Measurements from ENCODE around the gene EID2B.

Gene EID2B

DNA sequence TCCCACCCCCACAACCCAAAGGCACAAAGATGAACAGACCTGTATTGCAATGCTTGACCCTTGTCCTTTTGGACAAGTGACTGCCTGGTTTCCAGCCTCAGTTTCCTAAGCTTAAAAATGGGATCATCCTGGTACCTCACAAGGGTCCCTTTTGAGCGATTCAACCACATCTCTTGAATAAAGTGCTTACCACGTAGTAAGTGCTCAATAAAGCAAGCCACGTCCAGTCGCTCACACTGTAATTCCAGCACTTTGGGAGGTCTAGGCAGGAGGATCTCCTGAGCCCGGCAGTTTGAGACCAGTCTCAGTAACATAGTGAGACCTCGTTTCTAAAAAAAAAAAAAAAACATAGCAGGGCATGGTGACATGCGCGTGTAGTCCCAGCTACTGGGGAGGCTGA is 32.7 kb downstream of the EID2B start:
- no peak for DNase-seq (ENCODE audit: low read depth, low spot score)

DNA sequence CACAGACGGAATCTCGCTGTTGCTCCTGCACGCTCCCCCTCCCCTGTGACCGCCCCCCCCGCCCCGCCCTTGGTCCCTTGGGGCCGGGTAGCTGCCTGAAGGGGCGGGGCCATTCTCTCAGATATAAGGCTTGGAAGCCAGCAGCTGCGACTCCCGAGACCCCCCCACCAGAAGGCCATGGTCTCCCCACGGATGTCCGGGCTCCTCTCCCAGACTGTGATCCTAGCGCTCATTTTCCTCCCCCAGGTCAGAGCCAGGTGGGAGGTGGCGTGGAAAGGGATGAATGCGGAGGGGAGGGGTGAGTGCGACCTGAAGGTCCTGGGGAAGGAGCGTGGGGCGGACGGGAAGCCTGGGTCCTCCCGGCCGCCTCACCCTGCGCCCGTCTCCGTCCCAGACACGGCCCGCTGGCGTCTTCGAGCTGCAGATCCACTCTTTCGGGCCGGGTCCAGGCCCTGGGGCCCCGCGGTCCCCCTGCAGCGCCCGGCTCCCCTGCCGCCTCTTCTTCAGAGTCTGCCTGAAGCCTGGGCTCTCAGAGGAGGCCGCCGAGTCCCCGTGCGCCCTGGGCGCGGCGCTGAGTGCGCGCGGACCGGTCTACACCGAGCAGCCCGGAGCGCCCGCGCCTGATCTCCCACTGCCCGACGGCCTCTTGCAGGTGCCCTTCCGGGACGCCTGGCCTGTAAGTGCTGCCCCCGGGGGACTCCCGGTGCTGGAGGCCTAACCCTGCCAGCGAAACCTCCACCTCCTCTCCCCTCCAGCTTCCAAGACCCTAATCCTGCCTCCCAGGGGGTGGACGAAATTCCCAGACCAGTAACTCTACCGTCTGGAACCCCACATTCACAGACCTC is 33.6 kb downstream of the EID2B start, which contains the start of gene DLL3:
DLL3 (plus strand) TSS at position 150 of the 845 bp plus-strand sequence; CDS start at position 178, 28 bp downstream.
- no peak for DNase-seq (ENCODE audit: low read depth, low spot score)

DNA sequence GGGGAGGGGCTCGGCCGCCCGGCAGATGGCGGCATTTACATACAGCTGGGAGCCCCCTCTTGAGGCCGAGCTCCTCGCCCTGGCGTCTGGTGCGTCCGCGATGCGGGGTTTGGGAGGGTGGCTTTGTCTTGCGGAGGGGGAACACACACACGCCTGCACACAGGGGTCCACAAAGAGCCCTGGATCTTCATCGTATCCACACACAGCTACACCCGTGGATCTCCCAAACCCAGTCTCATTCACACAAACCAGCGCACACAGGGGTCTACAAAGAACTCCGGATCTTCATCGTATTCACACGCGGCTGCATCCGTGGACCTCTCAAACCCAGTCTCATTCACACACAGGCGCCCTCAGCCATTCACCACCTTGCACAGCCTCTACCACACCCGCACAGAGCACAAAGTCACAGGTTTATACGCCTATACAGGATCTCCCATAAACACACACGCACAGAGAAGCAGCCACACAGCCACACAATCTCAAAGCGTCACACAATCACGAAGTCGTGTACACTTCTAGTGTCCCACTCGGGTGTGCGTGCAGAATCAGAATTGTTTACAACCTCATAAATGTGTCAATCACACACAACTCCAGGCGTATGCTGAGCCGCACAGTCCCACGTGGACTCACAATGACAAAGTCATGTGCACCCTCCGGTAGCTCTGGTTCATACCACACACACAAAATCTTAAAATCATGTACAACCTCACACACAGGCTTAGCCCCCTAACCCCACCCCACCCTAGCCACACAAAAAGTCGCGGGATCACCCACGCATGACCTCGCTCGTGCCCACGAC is 34.5 kb downstream of the EID2B start:
- no peak for DNase-seq (ENCODE audit: low read depth, low spot score)

DNA sequence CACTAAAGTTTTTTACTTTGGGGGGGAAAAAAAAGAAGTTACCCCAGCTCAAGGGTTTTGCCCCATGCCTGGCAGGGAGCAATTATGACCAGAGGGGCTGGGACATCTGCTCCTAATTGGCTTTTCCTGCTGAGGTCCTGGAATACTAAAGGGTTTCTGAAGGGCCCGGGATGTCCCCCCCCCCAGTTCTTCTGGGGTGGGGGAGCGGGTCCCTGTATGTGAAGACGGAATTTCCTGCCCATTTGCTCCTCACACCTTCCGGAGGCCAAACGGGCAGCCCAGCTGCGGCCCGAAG is 35.0 kb downstream of the EID2B start:
- DNase-seq (ENCODE audit: low read depth, low spot score): no peak

DNA sequence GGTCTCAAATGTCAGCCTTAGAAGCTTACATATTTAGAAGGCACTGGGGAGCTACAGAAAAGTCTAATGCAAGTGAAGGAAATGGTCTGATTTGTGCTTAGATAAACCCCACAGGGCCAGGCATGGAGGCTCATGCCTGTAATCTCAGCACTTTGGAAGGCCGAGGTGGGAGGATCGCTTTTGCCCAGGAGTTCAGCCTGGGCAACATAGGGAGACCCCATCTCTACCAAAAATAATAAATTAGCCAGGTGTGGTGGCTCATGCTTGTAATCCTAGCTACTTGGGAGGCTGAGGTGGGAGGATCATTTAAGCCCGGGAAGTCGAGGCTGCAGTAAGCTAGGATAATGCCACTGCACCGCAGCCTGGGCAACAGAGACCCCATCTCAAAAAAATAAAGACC is 36.6 kb downstream of the EID2B start:
- no peak for DNase-seq (ENCODE audit: low read depth, low spot score)

DNA sequence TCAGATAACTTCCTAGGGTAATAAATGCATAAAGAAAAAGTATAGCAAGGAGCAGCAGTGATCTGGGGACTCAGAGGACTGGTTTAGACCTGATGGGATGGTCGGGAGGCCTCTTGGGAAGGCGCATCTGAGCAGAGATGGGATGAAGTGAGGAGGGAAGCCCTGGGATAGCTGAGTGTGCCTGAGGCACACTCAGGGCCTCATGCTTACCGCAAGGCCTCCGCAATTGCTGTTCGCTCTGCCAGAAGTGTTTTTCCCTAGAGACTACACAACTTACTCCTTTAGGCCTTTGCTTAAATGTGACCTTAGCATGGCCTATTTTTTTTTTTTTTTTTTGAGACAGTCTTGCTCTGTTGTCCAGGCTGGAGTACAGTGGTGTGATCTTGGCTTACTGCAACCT is 38.0 kb downstream of the EID2B start:
- no peak for DNase-seq (ENCODE audit: low read depth, low spot score)

DNA sequence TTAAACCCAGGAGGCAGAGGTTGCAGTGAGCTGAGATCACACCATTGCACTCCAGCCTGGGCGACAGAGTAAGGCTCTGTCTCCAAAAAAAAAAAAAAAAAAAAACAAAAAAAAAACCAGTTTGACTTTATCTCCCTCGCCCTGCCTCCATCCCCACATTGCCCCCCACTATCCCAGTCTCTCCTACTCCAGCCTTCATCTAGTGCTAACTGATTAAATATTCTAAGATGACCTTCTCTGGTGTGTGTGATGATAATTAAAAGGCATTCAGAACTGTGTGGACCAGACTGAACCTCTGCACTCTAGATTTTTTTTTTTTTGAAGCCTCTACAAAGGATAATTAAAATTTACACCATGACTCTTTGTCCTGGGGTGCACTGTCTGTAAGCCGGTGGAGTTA is 39.9 kb downstream of the EID2B start:
- DNase-seq (ENCODE audit: low read depth, low spot score): no peak

DNA sequence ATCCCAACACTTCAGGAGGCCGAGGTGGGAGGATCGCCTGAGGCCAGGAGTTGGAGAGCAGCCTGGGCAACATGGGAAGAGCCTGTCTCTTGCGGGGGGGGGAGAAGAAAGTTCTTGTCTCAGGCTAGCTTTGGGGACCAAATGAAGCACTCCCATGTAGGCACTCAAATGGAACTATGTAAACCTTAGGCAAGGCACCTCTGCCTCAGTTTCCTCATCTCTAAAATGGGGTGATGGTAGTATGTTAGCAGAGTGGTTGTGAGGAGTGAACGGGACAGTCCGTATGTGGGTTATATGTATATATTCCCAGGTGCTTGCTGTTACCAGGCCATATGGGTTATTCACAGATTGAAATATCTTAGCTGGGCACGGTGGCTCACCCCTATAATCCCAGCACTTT is 40.4 kb downstream of the EID2B start:
- DNase-seq (ENCODE audit: low read depth, low spot score): no peak

DNA sequence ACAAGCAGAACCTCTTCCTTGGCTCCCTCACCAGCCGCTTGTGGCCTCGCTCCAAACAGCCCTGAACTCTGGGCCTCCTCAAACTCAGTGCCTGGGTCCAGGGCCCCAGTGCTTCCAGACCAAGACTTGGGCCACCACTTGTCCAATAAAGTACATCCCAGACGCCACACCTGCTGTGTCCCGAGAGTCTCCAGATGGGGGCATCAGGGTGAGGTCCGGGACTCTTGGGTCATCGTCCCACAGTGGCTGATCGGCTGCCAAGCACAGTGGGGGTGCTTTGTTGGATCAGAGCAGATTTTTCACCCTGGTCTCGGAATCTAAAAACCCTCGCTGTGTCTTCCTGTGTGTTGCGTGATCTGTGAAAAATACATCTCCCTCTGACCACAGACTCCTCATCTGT is 42.9 kb downstream of the EID2B start:
- DNase-seq (ENCODE audit: low read depth, low spot score): no peak

DNA sequence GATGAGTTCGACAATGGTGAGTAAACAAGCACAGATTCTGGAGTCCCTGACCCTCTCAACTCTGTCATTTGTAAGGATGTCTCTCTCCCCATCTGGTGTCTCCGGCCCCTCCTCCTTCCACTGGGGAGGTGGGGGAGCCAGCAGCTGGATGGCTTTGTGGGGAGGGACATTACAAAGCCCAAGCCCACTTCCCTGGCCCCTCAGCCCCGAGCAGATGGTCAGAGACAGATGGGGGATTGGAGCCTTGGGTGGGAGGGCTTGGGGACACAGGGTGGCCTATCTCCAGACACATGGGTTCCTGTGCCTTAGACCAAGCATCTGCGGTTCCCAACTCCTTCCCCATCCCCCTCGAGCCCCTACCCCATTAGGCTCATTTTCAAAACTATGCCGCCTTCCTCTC is 49.5 kb downstream of the EID2B start:
- DNase-seq (ENCODE audit: low read depth, low spot score): no peak

DNA sequence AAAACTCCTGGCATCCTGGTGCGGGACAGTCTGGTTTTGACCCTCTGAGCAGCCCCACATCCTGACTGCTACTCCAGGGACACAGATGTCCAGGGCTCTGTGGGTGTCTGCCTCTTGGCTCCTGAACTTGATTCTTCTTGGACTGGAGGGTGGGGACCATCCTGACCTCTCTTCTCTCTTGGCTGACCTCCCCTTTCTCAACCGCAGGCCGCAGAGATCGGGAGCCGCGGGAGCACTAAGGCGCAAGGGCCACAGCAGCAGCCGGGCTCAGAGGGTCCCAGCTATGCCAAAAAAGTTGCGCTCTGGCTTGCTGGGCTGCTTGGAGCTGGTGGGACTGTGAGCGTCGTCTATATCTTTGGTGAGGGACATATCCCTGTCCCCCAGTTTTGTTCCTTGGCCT is 51.0 kb downstream of the EID2B start:
- DNase-seq (ENCODE audit: low read depth, low spot score): no peak

DNA sequence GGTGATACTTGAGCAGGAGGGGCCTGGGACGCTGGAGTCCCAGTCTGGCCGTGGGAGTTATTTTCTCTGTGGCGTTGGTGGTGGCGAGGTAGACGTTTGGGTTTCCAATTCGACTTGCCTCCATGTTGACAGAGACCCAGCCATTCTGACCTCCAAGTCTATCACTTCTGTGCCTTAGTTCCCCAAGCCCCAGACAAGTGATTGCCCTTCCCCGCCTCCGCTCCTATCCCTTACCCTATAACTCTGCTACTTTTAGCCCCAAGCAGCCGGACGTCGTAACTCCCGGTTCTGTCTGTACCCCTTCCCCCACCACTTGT is 51.5 kb downstream of the EID2B start:
- DNase-seq (ENCODE audit: low read depth, low spot score): no peak

All from brain pericyte (primary cell).